Thyroid gland (tissue), 4 donors: ENCODE data around the gene ACADVL.

ENCODE experiments used
- CTCF ChIP-seq, 6 experiments: fragments of 200-600 bp in 3 of 6; fragments of 450-650 bp in 3 of 6; sonication (generic) in 3 of 6; IDR thresholded peaks; one replicate each; pipeline ENCODE4 v1.5.1; 2016 to 2019; ENCODE audit warnings: antibody characterized with exemption in 6 of 6, mild to moderate bottlenecking in 2 of 6, inconsistent platforms in 1 of 6, moderate library complexity in 1 of 6
- POLR2A ChIP-seq, 2 donors: fragments of 450-650 bp; IDR thresholded peaks; one replicate each; pipeline ENCODE4 v1.6.1; 2017; ENCODE audit warnings: antibody characterized with exemption in 2 of 2, mild to moderate bottlenecking in 2 of 2, moderate library complexity in 1 of 2

GRCh38 chr17:7223375-7223774, 3.6 kb downstream of the ACADVL start:
- TF ChIP-seq CTCF (IDR thresholded peaks at IDR 0.05), result no peak
- no peak for TF ChIP-seq POLR2A (IDR thresholded peaks at IDR 0.05)
